Ammon's horn (tissue), 1 donor: Measurements from ENCODE around the gene XIAP.
"Not testable (repeated sequence)": the region's sequence is repeated elsewhere in the genome, so short reads cannot be mapped to it uniquely, and the experiment has no call there.

Source experiments
- DNase-seq: peaks from one replicate; pipeline ENCODE4 v3.0.0-alpha.2; 2016; ENCODE audit warnings: low spot score

The XIAP gene

GRCh38 chrX:123876177-123876576, 16.3 kb downstream of the XIAP start:
- no peak for DNase-seq

- no peak for DNase-seq
These were observed 17.0 kb downstream of the XIAP start for GRCh38 chrX:123876844-123877243.

- DNase-seq = no peak
These were observed 18.4 kb downstream of the XIAP start for GRCh38 chrX:123878252-123878721.

GRCh38 chrX:123881330-123881729, 21.5 kb downstream of the XIAP start:
- DNase-seq = no peak

GRCh38 chrX:123882391-123882790, 22.5 kb downstream of the XIAP start:
- no peak for DNase-seq

- DNase-seq = peak; percentile 12
These were observed 25.1 kb downstream of the XIAP start for GRCh38 chrX:123884809-123885408.

- DNase-seq = no peak
These were observed 39.8 kb downstream of the XIAP start for GRCh38 chrX:123899701-123900100.

- DNase-seq = not testable (repeated sequence)
These were observed 43.4 kb downstream of the XIAP start for GRCh38 chrX:123903261-123903660.

- no peak for DNase-seq
These were observed 45.5 kb downstream of the XIAP start for GRCh38 chrX:123905332-123905731.

GRCh38 chrX:123906557-123907316, 46.9 kb downstream of the XIAP start:
- DNase-seq = no peak

GRCh38 chrX:123909523-123909922, 49.7 kb downstream of the XIAP start:
- DNase-seq = no peak

- no peak for DNase-seq
These were observed 57.2 kb downstream of the XIAP start for GRCh38 chrX:123917069-123917468.

GRCh38 chrX:123918106-123918721, 58.4 kb downstream of the XIAP start:
- DNase-seq = no peak

GRCh38 chrX:123920105-123920785, 60.4 kb downstream of the XIAP start:
- no peak for DNase-seq

- DNase-seq = no peak
These were observed 63.4 kb downstream of the XIAP start for GRCh38 chrX:123923211-123923610.

- no peak for DNase-seq
These were observed 64.3 kb downstream of the XIAP start for GRCh38 chrX:123924186-123924585.

- no peak for DNase-seq
These were observed 68.0 kb downstream of the XIAP start for GRCh38 chrX:123927845-123928244.

- DNase-seq = not testable (repeated sequence)
These were observed 72.2 kb downstream of the XIAP start for GRCh38 chrX:123932055-123932454.

- DNase-seq = no peak
These were observed 83.2 kb downstream of the XIAP start for GRCh38 chrX:123943074-123943473.

- DNase-seq = no peak
These were observed 83.6 kb downstream of the XIAP start for GRCh38 chrX:123943488-123943887.

- no peak for DNase-seq
These were observed 90.0 kb downstream of the XIAP start for GRCh38 chrX:123949846-123950245.

- peak; percentile 31 for DNase-seq
These were observed 99.6 kb downstream of the XIAP start for GRCh38 chrX:123959281-123960063.
